Measurements from ENCODE around the gene CMTM6. TPM values are rescaled to one million over a fixed set of nuclear protein-coding genes. Genes with fewer than 3 reads are reported as not detected.

The CMTM6 gene
- total and polyA plus RNA-seq, 12 donors: 8.5 to 23.8 (median 11.0) TPM

DNA sequence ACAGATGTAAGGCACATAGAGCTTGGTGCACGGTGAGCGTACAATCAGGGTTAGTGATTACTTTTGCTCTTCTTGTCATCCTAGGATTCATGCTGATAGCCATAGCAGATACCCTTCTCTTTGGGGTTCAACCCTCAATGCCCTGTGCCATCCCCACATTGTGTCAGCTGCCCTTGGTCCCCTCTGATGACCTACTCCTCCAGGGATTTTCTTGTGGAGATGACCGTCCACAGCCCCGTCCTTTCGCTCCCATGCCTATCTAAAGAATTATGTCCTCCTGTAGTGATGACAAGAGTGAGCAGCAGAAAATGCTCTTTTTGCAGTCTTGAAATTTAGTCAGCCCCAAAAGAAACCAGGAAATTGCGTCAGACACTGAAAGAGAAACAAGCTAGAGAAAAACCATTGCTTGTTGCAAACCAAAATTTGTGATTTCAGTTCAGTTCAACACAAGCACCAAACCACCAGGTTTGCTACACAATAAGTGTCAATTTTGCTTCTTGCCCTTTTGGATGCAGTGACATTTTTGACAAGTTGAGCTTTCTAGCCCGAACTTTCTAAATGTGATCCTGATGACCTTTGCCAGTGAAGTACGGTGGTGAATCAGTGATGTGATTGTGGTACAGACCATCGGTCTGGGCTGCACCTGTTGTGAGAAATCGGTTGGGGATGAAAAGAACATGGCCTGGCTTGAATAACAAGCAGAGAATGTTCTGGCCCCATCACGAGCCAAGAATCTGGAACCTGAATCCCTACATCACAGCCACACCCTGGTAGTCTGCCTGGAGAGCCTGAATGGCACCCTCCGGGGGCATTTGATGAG is 69.7 kb downstream of the CMTM6 start:
- 86 to 88% methylated on average over 12 of the region's 12 CpGs for WGBS, 2 donors
- Histone ChIP-seq H3K36me3 (no peaks in the 10 kb centered on the region), H3K9me3 (no peaks in the 10 kb centered on the region), H3K27ac (peak overlapping the region in 1 of 10 donors; percentile 89), H3K4me1 (peaks cover 0 to 61% (median 0%) of the 10 kb centered on the region in 9 donors), H3K27me3 (no peaks in the 10 kb centered on the region), H3K4me3 (no peak overlapping the region)
- DNase-seq (no peak), ATAC-seq (no peak)
- intact Hi-C loops (cut with DNase I): no loop called here
- TF ChIP-seq, protein P1, sequence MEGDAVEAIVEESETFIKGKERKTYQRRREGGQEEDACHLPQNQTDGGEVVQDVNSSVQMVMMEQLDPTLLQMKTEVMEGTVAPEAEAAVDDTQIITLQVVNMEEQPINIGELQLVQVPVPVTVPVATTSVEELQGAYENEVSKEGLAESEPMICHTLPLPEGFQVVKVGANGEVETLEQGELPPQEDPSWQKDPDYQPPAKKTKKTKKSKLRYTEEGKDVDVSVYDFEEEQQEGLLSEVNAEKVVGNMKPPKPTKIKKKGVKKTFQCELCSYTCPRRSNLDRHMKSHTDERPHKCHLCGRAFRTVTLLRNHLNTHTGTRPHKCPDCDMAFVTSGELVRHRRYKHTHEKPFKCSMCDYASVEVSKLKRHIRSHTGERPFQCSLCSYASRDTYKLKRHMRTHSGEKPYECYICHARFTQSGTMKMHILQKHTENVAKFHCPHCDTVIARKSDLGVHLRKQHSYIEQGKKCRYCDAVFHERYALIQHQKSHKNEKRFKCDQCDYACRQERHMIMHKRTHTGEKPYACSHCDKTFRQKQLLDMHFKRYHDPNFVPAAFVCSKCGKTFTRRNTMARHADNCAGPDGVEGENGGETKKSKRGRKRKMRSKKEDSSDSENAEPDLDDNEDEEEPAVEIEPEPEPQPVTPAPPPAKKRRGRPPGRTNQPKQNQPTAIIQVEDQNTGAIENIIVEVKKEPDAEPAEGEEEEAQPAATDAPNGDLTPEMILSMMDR (IDR thresholded peaks at IDR 0.05): no peak

DNA sequence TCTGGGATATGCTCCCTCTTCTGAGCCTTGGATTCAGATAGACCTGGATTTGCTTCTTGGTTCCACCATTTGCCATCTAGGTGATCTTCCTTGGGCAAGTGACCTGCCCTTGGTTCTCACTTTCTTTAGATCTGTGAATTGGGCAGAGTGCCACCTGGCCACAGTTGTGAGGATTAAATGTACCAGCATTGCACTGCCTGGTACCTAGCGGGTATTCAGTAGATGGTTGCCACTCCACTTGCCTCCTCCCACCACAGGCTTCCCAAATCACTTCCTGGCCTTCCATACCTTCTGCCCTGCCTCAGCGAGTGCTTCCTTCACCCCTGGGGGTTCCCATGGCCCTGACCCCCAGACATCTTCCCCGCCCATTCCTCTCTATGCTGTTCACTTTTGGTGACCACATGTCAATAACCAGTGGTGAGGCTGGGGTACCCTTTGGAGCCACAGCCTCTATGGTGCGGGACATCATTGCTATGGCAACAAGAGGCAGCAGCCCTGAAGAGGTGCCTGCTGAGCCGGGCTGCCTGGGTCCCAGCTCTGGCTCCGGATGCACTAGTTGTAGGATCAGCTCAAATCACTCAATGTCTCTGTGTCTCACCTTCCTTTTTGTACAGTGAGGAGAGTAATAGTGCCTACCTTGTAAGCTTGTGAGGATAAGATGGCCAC is 70.5 kb downstream of the CMTM6 start:
- no peak for DNase-seq

DNA sequence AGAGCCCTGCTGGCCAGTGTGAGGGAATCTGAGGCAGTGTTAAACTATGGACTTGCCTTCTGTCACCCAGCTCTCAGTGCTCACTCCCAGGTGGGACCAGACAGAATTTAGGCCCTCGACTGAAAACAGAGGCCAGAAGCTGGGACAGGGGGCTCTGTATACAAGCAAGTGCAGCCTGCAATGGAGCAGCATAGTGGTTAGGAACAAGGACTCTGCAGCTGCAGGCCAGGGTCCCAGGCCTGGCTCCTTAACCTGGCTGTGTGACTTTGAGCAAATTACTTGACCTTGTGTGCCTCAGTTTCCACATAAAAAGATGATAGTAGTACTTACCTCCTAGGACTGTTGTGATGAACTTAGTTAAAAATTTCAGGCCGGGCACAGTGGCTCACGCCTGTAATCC is 71.2 kb downstream of the CMTM6 start:
- Histone ChIP-seq H3K9me3 (no peaks in the 10 kb centered on the region), H3K27me3 (no peaks in the 10 kb centered on the region), H3K4me1 (peaks cover 0 to 67% (median 0%) of the 10 kb centered on the region in 9 donors), H3K27ac (peak overlapping the region in 1 of 10 donors; percentile 38), H3K4me3 (no peak overlapping the region), H3K36me3 (no peaks in the 10 kb centered on the region)
- no peak for DNase-seq
- TF ChIP-seq, protein P1 (IDR thresholded peaks at IDR 0.05): no peak
- 93 to 96% methylated on average over 3 of the region's 3 CpGs for WGBS, 2 donors
- intact Hi-C loops (cut with DNase I): no loop called here
- no peak for ATAC-seq

More for the DNA sequence above, 70.5 kb downstream of the CMTM6 start:
- Histone ChIP-seq H3K36me3 (no peaks in the 10 kb centered on the region), H3K9me3 (no peaks in the 10 kb centered on the region), H3K27ac (peak overlapping the region in 1 of 10 donors; percentile 89), H3K4me3 (no peak overlapping the region), H3K27me3 (no peaks in the 10 kb centered on the region), H3K4me1 (peaks cover 0 to 67% (median 0%) of the 10 kb centered on the region in 9 donors)
- TF ChIP-seq, protein P1 (IDR thresholded peaks at IDR 0.05): no peak
- ATAC-seq: no peak
- intact Hi-C loops (cut with DNase I): no loop called here
- WGBS, 2 donors: 97 to 98% methylated on average over 6 of the region's 6 CpGs

Small RNAs within 50 kb of the gene (microRNA-seq; reads per million reads assigned to microRNA genes)
- 0 to 1.0 reads per million in 2 donors for gene MIR548AY

Other genes starting within 250 kb of the CMTM6 start
- 1 to 10 TPM; 1.7 to 9.2 (median 2.8) TPM for gene CMTM7, start 111.0 kb downstream of the CMTM6 start, total RNA-seq
- gene CMTM7, start 111.0 kb downstream of the CMTM6 start, polyA plus RNA-seq: 1 to 10 TPM; 4.5 to 7.2 TPM
- 10 to 100 TPM; 42.6 to 69.9 (median 54.0) TPM for gene DYNC1LI1, start 68.0 kb upstream of the CMTM6 start, total RNA-seq
- 10 to 100 TPM; 23.4 to 41.4 TPM for gene DYNC1LI1, start 68.0 kb upstream of the CMTM6 start, polyA plus RNA-seq
- 10 to 100 TPM; 13.6 to 23.9 (median 18.1) TPM for gene CNOT10, start 182.3 kb upstream of the CMTM6 start, total RNA-seq
- gene CNOT10, start 182.3 kb upstream of the CMTM6 start, polyA plus RNA-seq: 10 to 100 TPM; 13.6 to 15.6 TPM

Data from heart right ventricle (tissue), 16 donors.